ENCODE measurements around the gene CMC1. TPM values are rescaled to one million over a fixed set of nuclear protein-coding genes. Genes with fewer than 3 reads are reported as not detected.
A peak's percentile ranks its signal among the peaks of the same experiment; 100 is the strongest.

Gene CMC1
- total and polyA plus RNA-seq, 2 donors from 2014 or later = 20.0 to 71.0 TPM

- Histone ChIP-seq H3K4me3 (ENCODE audit: low read length in 3 of 3) (peak overlapping the region; percentile 83 to 95 (median 91)), H3K4me1 (ENCODE audit: control insufficient read depth in 2 of 3, insufficient read depth in 2 of 3, low read depth in 1 of 3, low read length in 3 of 3) (peaks cover 4 to 8% (median 5%) of the 10 kb centered on the region in 3 donors), H3K9ac (ENCODE audit: low read length in 3 of 3) (peak overlapping the region in 1 of 3 donors; percentile 91), H3K27ac (ENCODE audit: low read depth in 2 of 2, low read length in 2 of 2) (no peak overlapping the region), H3K9me3 (ENCODE audit: control insufficient read depth in 2 of 3, insufficient read depth in 1 of 3, low read length in 3 of 3) (no peaks in the 10 kb centered on the region), H3K36me3 (ENCODE audit: control insufficient read depth in 2 of 3, insufficient read depth in 3 of 3, low read length in 3 of 3) (no peaks in the 10 kb centered on the region), H3K27me3 (ENCODE audit: control insufficient read depth, insufficient read depth, low read length) (no peaks in the 10 kb centered on the region)
- no peak for TF ChIP-seq CTCF (IDR thresholded peaks at IDR 0.05; ENCODE audit: borderline replicate concordance, extremely low read depth, insufficient read depth)
- intact Hi-C loops (cut with DNase I) = no loop called here
- DNase-seq = peak in 1 of 5 donors; percentile 1
- FAIRE-seq = no peak
Measured at GRCh38 chr3:28242519-28242918, 1.1 kb downstream of the CMC1 start.

GRCh38 chr3:28243424-28244106 is 2.1 kb downstream of the CMC1 start:
- Histone ChIP-seq H3K4me3 (ENCODE audit: low read length in 3 of 3) (no peak overlapping the region), H3K27me3 (ENCODE audit: control insufficient read depth, insufficient read depth, low read length) (no peaks in the 10 kb centered on the region), H3K27ac (ENCODE audit: low read depth in 2 of 2, low read length in 2 of 2) (no peak overlapping the region), H3K9me3 (ENCODE audit: control insufficient read depth in 2 of 3, insufficient read depth in 1 of 3, low read length in 3 of 3) (no peaks in the 10 kb centered on the region), H3K4me1 (ENCODE audit: control insufficient read depth in 2 of 3, insufficient read depth in 2 of 3, low read depth in 1 of 3, low read length in 3 of 3) (peaks cover 4 to 8% (median 5%) of the 10 kb centered on the region in 3 donors), H3K36me3 (ENCODE audit: control insufficient read depth in 2 of 3, insufficient read depth in 3 of 3, low read length in 3 of 3) (no peaks in the 10 kb centered on the region), H3K9ac (ENCODE audit: low read length in 3 of 3) (no peak overlapping the region)
- no peak for DNase-seq
- intact Hi-C loops (cut with DNase I) = no loop called here
- no peak for FAIRE-seq
- TF ChIP-seq CTCF (IDR thresholded peaks at IDR 0.05; ENCODE audit: borderline replicate concordance, extremely low read depth, insufficient read depth) = no peak

- H3K9ac ChIP-seq (ENCODE audit: low read length in 3 of 3) = no peak overlapping the region
- intact Hi-C loops (cut with DNase I) = no loop called here
- no peak overlapping the region for H3K4me3 ChIP-seq (ENCODE audit: low read length in 3 of 3)
- no peaks in the 10 kb centered on the region for H3K36me3 ChIP-seq (ENCODE audit: control insufficient read depth in 2 of 3, insufficient read depth in 3 of 3, low read length in 3 of 3)
- FAIRE-seq = no peak
- no peak for TF ChIP-seq CTCF (IDR thresholded peaks at IDR 0.05; ENCODE audit: borderline replicate concordance, extremely low read depth, insufficient read depth)
- no peaks in the 10 kb centered on the region for H3K27me3 ChIP-seq (ENCODE audit: control insufficient read depth, insufficient read depth, low read length)
- H3K27ac ChIP-seq (ENCODE audit: low read depth in 2 of 2, low read length in 2 of 2) = no peak overlapping the region
- no peak for DNase-seq
- H3K9me3 ChIP-seq (ENCODE audit: control insufficient read depth in 2 of 3, insufficient read depth in 1 of 3, low read length in 3 of 3) = no peaks in the 10 kb centered on the region
- H3K4me1 ChIP-seq (ENCODE audit: control insufficient read depth in 2 of 3, insufficient read depth in 2 of 3, low read depth in 1 of 3, low read length in 3 of 3) = peaks cover 4 to 8% (median 5%) of the 10 kb centered on the region in 3 donors
Measured at GRCh38 chr3:28244491-28244890, 3.1 kb downstream of the CMC1 start.

Data from kidney (tissue), 14 donors.